Uterus (tissue), 4 donors: ENCODE measurements around the gene CDKAL1. TPM values are rescaled to one million over a fixed set of nuclear protein-coding genes. Genes with fewer than 3 reads are reported as not detected.

Experiments
- DNase-seq, 2 donors: peaks; one replicate each; pipeline ENCODE4 v3.0.0-alpha.2; 2019 to 2020
- H3K27ac ChIP-seq, 2 donors: fragments of 200-600 bp; sonication (generic); 1 replicate in 1 of 2; 2 replicates in 1 of 2; pipeline ENCODE4 v1.5.1; 2016 to 2018
- H3K27me3 ChIP-seq, 2 donors: fragments of 200-600 bp; sonication (generic); one replicate each; pipeline ENCODE4 v1.5.1; 2018 to 2019; ENCODE audit warnings: control low read depth in 1 of 2
- H3K36me3 ChIP-seq, 2 donors: fragments of 200-600 bp; sonication (generic); one replicate each; pipeline ENCODE4 v1.5.1; 2019; ENCODE audit warnings: control low read depth in 1 of 2
- H3K4me1 ChIP-seq, 2 donors: fragments of 200-600 bp; sonication (generic); one replicate each; pipeline ENCODE4 v1.5.1; 2018 to 2019; ENCODE audit warnings: control low read depth in 1 of 2
- H3K4me3 ChIP-seq, 2 donors: fragments of 200-600 bp; sonication (generic); 1 replicate in 1 of 2; 2 replicates in 1 of 2; pipeline ENCODE4 v1.5.1; 2018 to 2019; ENCODE audit warnings: mild to moderate bottlenecking in 1 of 2
- H3K9me3 ChIP-seq, 2 donors: fragments of 200-600 bp; sonication (generic); one replicate each; pipeline ENCODE4 v1.5.1; 2019; ENCODE audit warnings: control low read depth in 1 of 2
- CTCF ChIP-seq, 4 experiments: fragments of 200-600 bp in 2 of 4; fragments of 450-650 bp in 2 of 4; sonication (generic) in 2 of 4; IDR thresholded peaks; one replicate each; pipeline ENCODE4 v1.5.1; 2016 to 2019; ENCODE audit warnings: antibody characterized with exemption in 4 of 4, mild to moderate bottlenecking in 2 of 4, moderate library complexity in 1 of 4
- POLR2A ChIP-seq, 2 donors: fragments of 450-650 bp; IDR thresholded peaks; one replicate each; pipeline ENCODE4 v1.6.1; 2016; ENCODE audit warnings: antibody characterized with exemption in 2 of 2, mild to moderate bottlenecking in 1 of 2, moderate library complexity in 1 of 2
- intact Hi-C: fragments of 100-400 bp; cut with DNase I; formaldehyde crosslinking; loops from one replicate; pipeline ENCODE4 v1.15.1; 2023; ENCODE audit warnings: low total_unique reads
- total RNA-seq, 4 donors: library from RNA; depleted of rRNA in 3 of 4; stranded (reverse); fragments of >200 nt in 3 of 4; gene quantifications; one replicate each; pipeline versions ENCODE4 v1.1.0 to v1.2.4, GENCODE V29; 2014 to 2023
- donor health status: DM: yes; HTN: yes; CAD: no.

CDKAL1 gene
- total RNA-seq, 4 donors from 2014 or later, result 5.0 to 51.7 (median 18.9) TPM

GRCh38 chr6:20684474-20684873 lies 150.2 kb downstream of the CDKAL1 start:
- H3K4me3 ChIP-seq, result no peak overlapping the region
- H3K9me3 ChIP-seq, result no peaks in the 10 kb centered on the region
- no peak overlapping the region for H3K27ac ChIP-seq
- DNase-seq, result no peak
- intact Hi-C loops, result no loop called here
- H3K27me3 ChIP-seq, result no peaks in the 10 kb centered on the region
- H3K36me3 ChIP-seq, result no peaks in the 10 kb centered on the region
- no peak for TF ChIP-seq CTCF (IDR thresholded peaks at IDR 0.05)
- no peak for TF ChIP-seq POLR2A (IDR thresholded peaks at IDR 0.05)
- no peaks in the 10 kb centered on the region for H3K4me1 ChIP-seq

GRCh38 chr6:20686142-20686541 lies 151.9 kb downstream of the CDKAL1 start:
- H3K9me3 ChIP-seq, result no peaks in the 10 kb centered on the region
- no peaks in the 10 kb centered on the region for H3K27me3 ChIP-seq
- no peak overlapping the region for H3K27ac ChIP-seq
- intact Hi-C loops, result no loop called here
- no peaks in the 10 kb centered on the region for H3K4me1 ChIP-seq
- no peak overlapping the region for H3K4me3 ChIP-seq
- no peaks in the 10 kb centered on the region for H3K36me3 ChIP-seq
- DNase-seq, result no peak
- TF ChIP-seq POLR2A (IDR thresholded peaks at IDR 0.05) (no peak), CTCF (IDR thresholded peaks at IDR 0.05) (no peak)

GRCh38 chr6:20687494-20687893 lies 153.2 kb downstream of the CDKAL1 start:
- Histone ChIP-seq H3K36me3 (no peaks in the 10 kb centered on the region), H3K4me3 (no peak overlapping the region), H3K4me1 (no peaks in the 10 kb centered on the region), H3K9me3 (no peaks in the 10 kb centered on the region), H3K27ac (no peak overlapping the region), H3K27me3 (no peaks in the 10 kb centered on the region)
- TF ChIP-seq CTCF (IDR thresholded peaks at IDR 0.05) (no peak), POLR2A (IDR thresholded peaks at IDR 0.05) (no peak)
- intact Hi-C loops, result no loop called here
- DNase-seq, result no peak

GRCh38 chr6:20688710-20689500 lies 154.6 kb downstream of the CDKAL1 start:
- intact Hi-C loops, result no loop called here

More at GRCh38 chr6:20688710-20689500, 154.6 kb downstream of the CDKAL1 start:
- H3K27me3 ChIP-seq, result no peaks in the 10 kb centered on the region
- H3K4me1 ChIP-seq, result no peaks in the 10 kb centered on the region
- no peaks in the 10 kb centered on the region for H3K9me3 ChIP-seq
- no peak overlapping the region for H3K4me3 ChIP-seq
- no peaks in the 10 kb centered on the region for H3K36me3 ChIP-seq
- TF ChIP-seq POLR2A (IDR thresholded peaks at IDR 0.05), result no peak
- TF ChIP-seq CTCF (IDR thresholded peaks at IDR 0.05), result no peak
- DNase-seq, result no peak
- H3K27ac ChIP-seq, result no peak overlapping the region
